ENCODE measurements around the gene NXNL1.
"Not testable (repeated sequence)": the region's sequence is repeated elsewhere in the genome, so short reads cannot be mapped to it uniquely, and the experiment has no call there.

NXNL1 gene

DNA sequence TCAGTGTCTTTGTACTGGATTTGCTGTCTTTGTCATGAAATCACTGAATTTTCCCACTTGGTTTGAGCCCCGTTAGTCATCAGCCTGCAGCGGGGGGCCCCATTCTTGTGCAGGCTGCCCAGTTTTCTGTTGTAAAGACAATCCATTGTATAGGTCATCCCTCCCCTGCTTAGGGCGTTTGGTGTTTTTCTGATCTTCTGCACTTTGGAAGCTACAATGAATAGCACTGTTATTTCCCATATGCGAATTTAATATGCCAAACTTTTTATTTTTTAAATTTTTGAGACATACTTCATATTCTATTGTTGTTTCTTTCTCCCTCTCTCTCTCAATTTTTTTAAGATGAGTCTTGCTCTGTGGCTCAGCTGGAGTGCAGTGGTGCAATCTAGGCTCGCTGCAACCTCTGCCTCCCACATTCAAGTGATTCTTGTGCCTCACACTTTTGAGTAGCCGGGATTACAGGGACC, 18.6 kb upstream of the NXNL1 start:
- no peak for TF ChIP-seq FOXP2 (optimal IDR thresholded peaks at IDR 0.05; ENCODE audit: control extremely low read depth, extremely low read length, insufficient read depth)
- TF ChIP-seq EZH2 (IDR thresholded peaks at IDR 0.05), result no peak
- TF ChIP-seq POLR2AphosphoS5 (IDR thresholded peaks at IDR 0.05; ENCODE audit: borderline replicate concordance, low read depth, low read length), result no peak
- H3K4me3 ChIP-seq, result no peak overlapping the region
- H3K36me3 ChIP-seq (ENCODE audit: insufficient read depth, low read length), result no peaks in the 10 kb centered on the region
- DNase-seq (ENCODE audit: low read depth, low spot score), result no peak
- H3K9me3 ChIP-seq (ENCODE audit: low read depth, low read length), result no peaks in the 10 kb centered on the region
- no peak overlapping the region for H3K27ac ChIP-seq
- no peak overlapping the region for H3K9ac ChIP-seq (ENCODE audit: insufficient read length)

DNA sequence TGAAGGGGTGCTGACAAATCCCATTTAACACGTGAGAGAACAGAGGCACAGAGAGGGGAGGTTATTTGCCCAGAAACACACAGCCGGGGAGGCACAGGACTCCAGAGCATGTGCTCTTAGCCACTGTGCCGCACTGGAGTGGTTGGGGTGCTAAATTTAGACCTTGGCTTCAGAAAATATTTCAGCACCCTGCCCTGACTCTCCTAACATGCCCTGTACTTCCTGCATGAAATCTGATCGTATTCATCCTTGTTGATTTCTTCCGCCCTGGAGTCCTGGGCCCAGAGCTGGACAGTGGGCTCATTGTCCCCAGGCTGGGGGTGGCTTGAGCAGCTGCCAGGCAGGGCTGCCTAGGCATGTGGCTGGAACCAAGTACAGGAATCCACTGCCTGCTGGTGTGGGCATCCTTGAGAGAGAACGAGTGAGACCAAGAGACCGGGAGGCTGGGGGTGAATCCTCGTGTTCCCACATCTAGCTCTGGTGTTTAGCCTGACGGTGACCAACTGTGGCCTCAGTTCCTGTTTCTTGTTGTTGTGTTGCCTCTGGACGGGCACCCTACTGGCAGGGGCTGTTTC, 14.9 kb upstream of the NXNL1 start:
- no peak overlapping the region for H3K9ac ChIP-seq (ENCODE audit: insufficient read length)
- no peak overlapping the region for H3K4me3 ChIP-seq
- TF ChIP-seq POLR2AphosphoS5 (IDR thresholded peaks at IDR 0.05; ENCODE audit: borderline replicate concordance, low read depth, low read length) (no peak), FOXP2 (optimal IDR thresholded peaks at IDR 0.05; ENCODE audit: control extremely low read depth, extremely low read length, insufficient read depth) (no peak), EZH2 (IDR thresholded peaks at IDR 0.05) (no peak)
- H3K36me3 ChIP-seq (ENCODE audit: insufficient read depth, low read length), result no peaks in the 10 kb centered on the region
- H3K27ac ChIP-seq, result no peak overlapping the region
- no peaks in the 10 kb centered on the region for H3K9me3 ChIP-seq (ENCODE audit: low read depth, low read length)
- DNase-seq (ENCODE audit: low read depth, low spot score), result no peak

DNA sequence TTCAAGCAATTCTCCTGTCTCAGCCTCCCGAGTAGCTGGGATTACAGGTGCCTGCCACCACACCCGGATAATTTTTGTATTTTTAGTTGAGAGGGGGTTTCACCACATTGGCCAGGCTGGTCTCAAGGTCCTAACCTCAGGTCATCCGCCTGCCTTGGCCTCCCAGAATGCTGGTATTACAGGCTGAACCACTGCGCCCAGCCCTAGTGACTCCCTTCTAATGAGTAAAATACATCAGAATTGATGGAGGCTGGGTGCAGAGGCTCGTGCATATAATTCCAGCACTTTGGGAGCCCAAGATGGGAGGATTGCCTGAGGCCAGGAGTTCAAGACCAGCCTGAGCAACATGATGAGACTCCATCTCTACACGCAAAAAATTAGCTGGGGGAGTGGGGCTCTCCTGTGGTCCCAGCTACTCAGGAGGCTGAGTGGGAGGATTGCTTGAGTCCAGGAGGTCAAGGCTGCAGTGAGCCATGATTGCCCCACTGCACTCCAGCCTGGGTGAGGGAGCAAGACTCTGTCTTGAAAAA, 14.3 kb upstream of the NXNL1 start:
- H3K36me3 ChIP-seq (ENCODE audit: insufficient read depth, low read length); H3K9me3 ChIP-seq (ENCODE audit: low read depth, low read length); DNase-seq (ENCODE audit: low read depth, low spot score); H3K27ac ChIP-seq; H3K4me3 ChIP-seq; H3K9ac ChIP-seq (ENCODE audit: insufficient read length): not testable (repeated sequence)

DNA sequence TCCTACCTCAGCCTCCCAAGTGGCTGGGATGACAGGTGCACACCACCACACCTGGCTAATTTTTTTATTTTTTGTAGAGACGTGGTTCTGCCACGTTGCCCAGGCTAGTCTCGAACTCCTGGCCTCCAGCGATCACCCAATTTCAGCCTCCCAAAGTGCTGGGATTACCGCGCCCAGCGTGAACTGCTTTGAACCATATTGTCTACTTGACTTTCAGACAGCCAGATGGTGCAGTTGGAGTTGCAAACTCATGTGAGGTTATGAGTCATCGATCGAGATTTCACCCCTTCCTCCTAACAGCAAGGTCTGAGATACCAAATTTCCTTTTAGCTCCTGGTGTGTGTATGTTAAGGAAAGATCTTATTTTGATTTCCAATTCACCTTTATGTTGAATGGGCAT, 12.3 kb upstream of the NXNL1 start:
- TF ChIP-seq EZH2 (IDR thresholded peaks at IDR 0.05) (no peak), FOXP2 (optimal IDR thresholded peaks at IDR 0.05; ENCODE audit: control extremely low read depth, extremely low read length, insufficient read depth) (no peak), POLR2AphosphoS5 (IDR thresholded peaks at IDR 0.05; ENCODE audit: borderline replicate concordance, low read depth, low read length) (no peak)
- H3K9ac ChIP-seq (ENCODE audit: insufficient read length), result no peak overlapping the region
- no peak overlapping the region for H3K4me3 ChIP-seq
- DNase-seq (ENCODE audit: low read depth, low spot score), result no peak
- H3K9me3 ChIP-seq (ENCODE audit: low read depth, low read length), result no peaks in the 10 kb centered on the region
- H3K27ac ChIP-seq, result no peak overlapping the region
- no peaks in the 10 kb centered on the region for H3K36me3 ChIP-seq (ENCODE audit: insufficient read depth, low read length)

DNA sequence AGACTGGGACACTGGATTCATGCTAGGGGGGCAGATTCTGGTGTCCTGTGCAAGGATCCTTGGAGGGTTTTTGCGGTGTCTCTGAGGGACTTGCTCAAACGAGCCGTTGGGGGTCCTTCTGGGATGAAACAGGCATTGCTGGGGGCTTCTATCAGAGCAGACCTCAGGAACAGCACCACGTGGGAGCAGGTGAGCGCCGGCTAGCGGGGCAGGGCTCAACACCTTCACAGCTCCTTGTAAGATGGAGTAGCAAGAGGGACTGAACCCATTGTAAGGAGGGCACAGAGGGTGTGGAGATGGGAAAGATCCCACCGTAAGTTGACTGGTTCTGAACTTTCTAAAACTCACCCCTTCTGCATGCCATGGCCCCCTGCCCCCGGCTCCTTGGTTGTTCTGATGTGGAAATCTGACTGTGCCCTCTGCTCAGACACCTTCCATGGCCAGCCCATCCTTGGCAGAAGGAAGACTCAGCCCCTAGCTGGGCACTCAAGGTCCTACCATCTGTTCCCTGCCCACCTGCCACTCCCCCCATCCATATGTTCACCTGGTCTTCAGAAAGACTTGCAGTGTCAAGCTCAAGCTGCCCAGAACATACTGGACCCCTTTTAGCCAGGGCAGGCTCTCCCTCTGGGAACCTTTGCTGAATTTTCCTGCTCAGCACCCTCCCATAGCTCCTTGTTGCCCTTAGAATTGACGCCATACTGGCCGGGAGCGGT, 10.8 kb upstream of the NXNL1 start:
- Histone ChIP-seq H3K4me3 (peak overlapping the region; percentile 80), H3K9me3 (ENCODE audit: low read depth, low read length) (no peaks in the 10 kb centered on the region), H3K27ac (no peak overlapping the region), H3K36me3 (ENCODE audit: insufficient read depth, low read length) (no peaks in the 10 kb centered on the region), H3K9ac (ENCODE audit: insufficient read length) (peak overlapping the region; percentile 32)
- DNase-seq (ENCODE audit: low read depth, low spot score), result no peak
- TF ChIP-seq FOXP2 (optimal IDR thresholded peaks at IDR 0.05; ENCODE audit: control extremely low read depth, extremely low read length, insufficient read depth), result no peak
- TF ChIP-seq POLR2AphosphoS5 (IDR thresholded peaks at IDR 0.05; ENCODE audit: borderline replicate concordance, low read depth, low read length), result no peak
- no peak for TF ChIP-seq EZH2 (IDR thresholded peaks at IDR 0.05)

DNA sequence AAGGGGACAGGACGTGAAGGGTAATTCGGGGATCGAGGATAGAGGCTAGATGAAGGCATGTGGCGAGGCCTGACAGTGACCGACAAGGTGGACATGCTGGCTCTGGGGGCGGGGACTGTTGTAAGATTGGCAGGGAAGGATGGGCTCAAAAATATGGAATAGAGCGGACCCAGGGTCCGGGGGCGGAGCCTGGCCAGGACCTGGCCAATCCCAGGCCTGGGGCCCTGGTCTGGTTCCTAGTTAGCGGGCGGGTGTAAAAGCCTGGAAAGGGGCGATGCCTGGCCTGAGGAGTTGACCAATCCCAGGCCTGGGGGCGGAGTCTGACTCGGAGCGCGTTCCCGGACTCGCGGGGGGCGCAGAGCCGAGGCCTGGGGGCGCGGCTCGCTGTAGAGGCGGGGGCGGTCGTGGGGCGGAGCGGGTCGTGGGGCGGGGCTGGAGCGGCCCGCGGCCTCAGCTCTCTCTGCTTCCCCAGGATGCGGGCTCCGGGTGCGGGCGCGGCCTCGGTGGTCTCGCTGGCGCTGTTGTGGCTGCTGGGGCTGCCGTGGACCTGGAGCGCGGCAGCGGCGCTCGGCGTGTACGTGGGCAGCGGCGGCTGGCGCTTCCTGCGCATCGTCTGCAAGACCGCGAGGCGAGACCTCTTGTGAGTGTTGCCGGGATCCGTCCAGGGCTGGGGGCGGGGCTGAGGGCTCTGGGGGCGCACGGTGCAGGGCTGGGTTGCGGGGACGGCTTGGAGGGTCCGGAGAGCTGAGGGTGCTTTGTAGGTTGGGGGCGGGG, 9.5 kb upstream of the NXNL1 start, which contains the start of gene SLC27A1:
SLC27A1 (plus strand) TSS at position 457 of the 774 bp plus-strand sequence; CDS start at position 474, 17 bp downstream.
- peak; percentile 87 for DNase-seq (ENCODE audit: low read depth, low spot score)
- Histone ChIP-seq H3K9me3 (ENCODE audit: low read depth, low read length) (no peaks in the 10 kb centered on the region), H3K9ac (ENCODE audit: insufficient read length) (peak within 1 kb of the TSS; percentile 32), H3K36me3 (ENCODE audit: insufficient read depth, low read length) (no peaks in the 10 kb centered on the region), H3K4me3 (peak within 1 kb of the TSS; percentile 80), H3K27ac (no peak within 1 kb of the TSS)
- TF ChIP-seq FOXP2 (optimal IDR thresholded peaks at IDR 0.05; ENCODE audit: control extremely low read depth, extremely low read length, insufficient read depth) (no peak), EZH2 (IDR thresholded peaks at IDR 0.05) (no peak), POLR2AphosphoS5 (IDR thresholded peaks at IDR 0.05; ENCODE audit: borderline replicate concordance, low read depth, low read length) (no peak)

DNA sequence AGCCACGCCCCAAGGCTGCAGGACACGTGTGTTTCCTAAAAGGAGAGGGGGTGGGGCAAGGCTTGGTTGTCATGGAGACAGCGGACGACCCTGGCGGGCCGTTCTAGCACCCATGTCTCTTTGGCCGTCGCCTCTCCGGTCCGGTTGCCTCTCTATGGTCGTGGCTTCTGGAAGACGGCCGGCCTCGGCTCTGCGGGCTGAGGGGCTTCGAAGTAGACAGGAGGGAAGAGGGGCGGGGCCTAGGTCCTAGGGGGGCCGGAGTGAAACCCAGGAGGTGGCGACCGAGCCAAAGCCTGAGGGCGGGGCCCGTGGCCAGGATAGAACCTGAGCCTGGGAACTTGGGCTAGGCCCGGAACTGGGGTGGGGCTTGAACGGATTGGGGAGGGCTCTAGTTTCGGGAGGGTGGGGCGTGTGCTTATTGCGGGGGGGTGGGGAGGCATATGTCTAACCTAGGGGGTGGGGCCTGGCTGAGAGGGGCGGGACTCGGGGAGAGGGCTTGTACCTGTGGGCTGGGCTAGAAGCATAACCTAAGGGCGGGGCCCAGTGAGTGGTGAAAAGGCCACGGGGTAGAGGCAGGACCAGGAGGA, 8.8 kb upstream of the NXNL1 start:
- Histone ChIP-seq H3K27ac (no peak overlapping the region), H3K36me3 (ENCODE audit: insufficient read depth, low read length) (no peaks in the 10 kb centered on the region), H3K9me3 (ENCODE audit: low read depth, low read length) (no peaks in the 10 kb centered on the region), H3K9ac (ENCODE audit: insufficient read length) (no peak overlapping the region), H3K4me3 (peak overlapping the region; percentile 80)
- peak; percentile 78 for DNase-seq (ENCODE audit: low read depth, low spot score)
- TF ChIP-seq POLR2AphosphoS5 (IDR thresholded peaks at IDR 0.05; ENCODE audit: borderline replicate concordance, low read depth, low read length) (no peak), FOXP2 (optimal IDR thresholded peaks at IDR 0.05; ENCODE audit: control extremely low read depth, extremely low read length, insufficient read depth) (no peak), EZH2 (IDR thresholded peaks at IDR 0.05) (no peak)

DNA sequence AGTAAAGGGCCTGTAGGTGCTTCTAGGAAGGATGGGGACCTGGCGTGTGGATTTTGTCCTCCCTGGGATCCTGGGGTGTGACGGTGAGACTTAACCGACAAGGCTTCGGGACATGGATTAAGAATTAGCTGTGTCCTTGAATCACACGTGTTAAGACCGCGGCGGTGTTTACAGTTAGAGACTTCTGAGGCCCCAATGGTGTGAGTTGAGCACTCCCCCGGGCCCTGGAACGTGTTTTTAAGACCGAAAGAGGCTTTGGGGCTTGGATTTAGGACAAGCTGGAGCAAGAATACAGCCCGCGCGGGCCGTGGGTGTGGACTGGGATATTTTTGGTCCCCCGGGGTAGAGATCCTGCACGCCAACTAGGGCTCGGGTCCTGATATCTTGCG, 8.4 kb upstream of the NXNL1 start:
- Histone ChIP-seq H3K9me3 (ENCODE audit: low read depth, low read length) (no peaks in the 10 kb centered on the region), H3K9ac (ENCODE audit: insufficient read length) (no peak overlapping the region), H3K4me3 (peak overlapping the region; percentile 80), H3K36me3 (ENCODE audit: insufficient read depth, low read length) (no peaks in the 10 kb centered on the region), H3K27ac (0 out of 2 replicates have a peak overlapping the region, but pooled peaks have one; percentile 8)
- DNase-seq (ENCODE audit: low read depth, low spot score), result no peak
- TF ChIP-seq POLR2AphosphoS5 (IDR thresholded peaks at IDR 0.05; ENCODE audit: borderline replicate concordance, low read depth, low read length) (no peak), EZH2 (IDR thresholded peaks at IDR 0.05) (no peak), FOXP2 (optimal IDR thresholded peaks at IDR 0.05; ENCODE audit: control extremely low read depth, extremely low read length, insufficient read depth) (no peak)
